GM23248 (cell line): ENCODE data around the gene BHLHA9. TPM values are rescaled to one million over a fixed set of nuclear protein-coding genes. Genes with fewer than 3 reads are reported as not detected.

Experiments
- DNase-seq: peaks from one replicate; pipeline ENCODE4 v3.0.0-alpha.2; 2015
- H2AFZ ChIP-seq: fragments of 200-600 bp; sonication (generic); 2 replicates; pipeline ENCODE4 v1.6.1; 2016; ENCODE audit warnings: antibody characterized with exemption
- H3F3A ChIP-seq: fragments of 200-600 bp; sonication (generic); 2 replicates; pipeline ENCODE4 v1.6.1; 2016; ENCODE audit warnings: mild to moderate bottlenecking, antibody characterized with exemption, mixed run types; ENCODE audit not compliant: insufficient read depth
- H3K27ac ChIP-seq: fragments of 200-600 bp; sonication (generic); 2 replicates; pipeline ENCODE4 v1.5.1; 2016; ENCODE audit warnings: mild to moderate bottlenecking
- H3K27me3 ChIP-seq: fragments of 200-600 bp; sonication (generic); replicated peaks from 2 replicates; pipeline ENCODE4 v1.6.1; 2016; ENCODE audit warnings: mild to moderate bottlenecking; ENCODE audit not compliant: insufficient read depth
- H3K36me3 ChIP-seq: fragments of 200-600 bp; sonication (generic); 2 replicates; pipeline ENCODE4 v1.6.1; 2016; ENCODE audit warnings: low read depth, mild to moderate bottlenecking
- H3K4me1 ChIP-seq: fragments of 200-600 bp; sonication (generic); 2 replicates; pipeline ENCODE4 v1.6.1; 2016; ENCODE audit warnings: mild to moderate bottlenecking; ENCODE audit not compliant: insufficient read depth
- H3K4me2 ChIP-seq: fragments of 200-600 bp; sonication (generic); one replicate; pipeline ENCODE4 v1.6.1; 2016; ENCODE audit warnings: mild to moderate bottlenecking; ENCODE audit not compliant: unreplicated experiment
- H3K4me3 ChIP-seq: fragments of 200-600 bp; sonication (generic); 2 replicates; pipeline ENCODE4 v1.5.1; 2016; ENCODE audit warnings: mild to moderate bottlenecking
- H3K79me2 ChIP-seq: fragments of 200-600 bp; sonication (generic); 2 replicates; pipeline ENCODE4 v1.6.1; 2016; ENCODE audit warnings: mild to moderate bottlenecking; ENCODE audit not compliant: insufficient read depth
- H3K9ac ChIP-seq: fragments of 200-600 bp; sonication (generic); 2 replicates; pipeline ENCODE4 v1.6.1; 2016; ENCODE audit warnings: mild to moderate bottlenecking
- H3K9me2 ChIP-seq: fragments of 200-600 bp; sonication (generic); 2 replicates; pipeline ENCODE4 v1.6.1; 2016; ENCODE audit warnings: mixed run types, mild to moderate bottlenecking, moderate library complexity; ENCODE audit not compliant: insufficient read depth
- H3K9me3 ChIP-seq: fragments of 200-600 bp; sonication (generic); one replicate; pipeline ENCODE4 v1.6.1; 2017; ENCODE audit warnings: low read depth
- H4K20me1 ChIP-seq: fragments of 200-600 bp; sonication (generic); 2 replicates; pipeline ENCODE4 v1.6.0; 2016; ENCODE audit not compliant: insufficient read depth
- EZH2 ChIP-seq: fragments of 200-600 bp; sonication (generic); IDR thresholded peaks from 2 replicates; pipeline ENCODE4 v1.6.1; 2018; ENCODE audit warnings: antibody characterized with exemption, mild to moderate bottlenecking; ENCODE audit not compliant: insufficient read depth, poor library complexity, severe bottlenecking
- EZH2phosphoT487 ChIP-seq: fragments of 200-600 bp; sonication (generic); IDR thresholded peaks from 2 replicates; pipeline ENCODE4 v1.6.1; 2018; ENCODE audit warnings: antibody characterized with exemption, moderate library complexity, mild to moderate bottlenecking, low read depth; ENCODE audit not compliant: insufficient read depth
- WGBS, 2 experiments: methylation state at CpG; one replicate each; pipeline ENCODE4 v1.1.6; 2015 to 2017; ENCODE audit warnings: low lambda C conversion rate in 2 of 2, low coverage in 1 of 2; ENCODE audit errors: missing lambda C conversion rate in 2 of 2; 5-methylcytosine and 5-hydroxymethylcytosine counted together
- in situ Hi-C: fragments of 300-500 bp; cut with MboI; formaldehyde crosslinking; loops from 2 replicates; pipeline ENCODE4 v1.15.0; 2020
- polyA plus RNA-seq: library from polyadenylated mRNA; unstranded; fragments of >200 nt; fragmentation: Nextera tagmentation; extraction: Ambion mirVana; gene quantifications from 2 replicates; pipeline ENCODE4 v1.2.1, GENCODE V29; 2016
- total RNA-seq: library from RNA; depleted of rRNA; stranded (reverse); fragments of >200 nt; shearing (Covaris generic); gene quantifications from 2 replicates; pipeline ENCODE4 v1.2.3, GENCODE V29; 2014

Gene BHLHA9
- total and polyA plus RNA-seq, 2 experiments from 2014 or later: not detected

DNA sequence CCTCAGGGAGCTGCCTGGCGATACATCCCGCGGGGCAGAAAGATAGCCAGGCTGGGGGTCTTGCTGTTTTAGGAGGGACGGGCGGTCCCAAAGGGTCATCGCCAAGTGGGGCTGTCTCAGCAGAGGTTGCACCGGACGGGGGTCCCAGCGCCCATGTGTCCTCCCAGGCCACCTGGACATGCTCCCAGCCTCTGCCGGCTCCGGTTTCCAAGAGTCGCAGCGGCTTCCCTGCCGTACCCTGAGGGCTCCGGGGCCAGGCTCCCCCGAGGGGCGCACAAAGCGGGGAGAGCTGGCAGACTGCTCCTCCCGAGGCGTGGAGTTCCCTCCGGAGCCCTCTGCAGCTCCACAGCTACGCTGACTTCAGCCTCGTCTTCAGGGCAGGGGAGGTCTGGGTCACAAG is 10.4 kb downstream of the BHLHA9 start:
- TF ChIP-seq EZH2phosphoT487: no peak
- Histone ChIP-seq H3K9me3 (no peaks in the 10 kb centered on the region), H3K4me3 (no peak overlapping the region), H4K20me1 (no peaks in the 10 kb centered on the region), H3K9ac (no peak overlapping the region), H3F3A (no peaks in the 10 kb centered on the region), H2AFZ (no peak overlapping the region), H3K36me3 (no peaks in the 10 kb centered on the region), H3K27me3 (peaks cover 11% of the 10 kb centered on the region), H3K27ac (no peak overlapping the region), H3K4me2 (no peak overlapping the region), H3K9me2 (no peaks in the 10 kb centered on the region), H3K4me1 (no peaks in the 10 kb centered on the region), H3K79me2 (no peaks in the 10 kb centered on the region)
- WGBS, 2 experiments: 79 to 84% methylated on average over 23 of the region's 23 CpGs
- in situ Hi-C loops: no loop called here
- DNase-seq: no peak

DNA sequence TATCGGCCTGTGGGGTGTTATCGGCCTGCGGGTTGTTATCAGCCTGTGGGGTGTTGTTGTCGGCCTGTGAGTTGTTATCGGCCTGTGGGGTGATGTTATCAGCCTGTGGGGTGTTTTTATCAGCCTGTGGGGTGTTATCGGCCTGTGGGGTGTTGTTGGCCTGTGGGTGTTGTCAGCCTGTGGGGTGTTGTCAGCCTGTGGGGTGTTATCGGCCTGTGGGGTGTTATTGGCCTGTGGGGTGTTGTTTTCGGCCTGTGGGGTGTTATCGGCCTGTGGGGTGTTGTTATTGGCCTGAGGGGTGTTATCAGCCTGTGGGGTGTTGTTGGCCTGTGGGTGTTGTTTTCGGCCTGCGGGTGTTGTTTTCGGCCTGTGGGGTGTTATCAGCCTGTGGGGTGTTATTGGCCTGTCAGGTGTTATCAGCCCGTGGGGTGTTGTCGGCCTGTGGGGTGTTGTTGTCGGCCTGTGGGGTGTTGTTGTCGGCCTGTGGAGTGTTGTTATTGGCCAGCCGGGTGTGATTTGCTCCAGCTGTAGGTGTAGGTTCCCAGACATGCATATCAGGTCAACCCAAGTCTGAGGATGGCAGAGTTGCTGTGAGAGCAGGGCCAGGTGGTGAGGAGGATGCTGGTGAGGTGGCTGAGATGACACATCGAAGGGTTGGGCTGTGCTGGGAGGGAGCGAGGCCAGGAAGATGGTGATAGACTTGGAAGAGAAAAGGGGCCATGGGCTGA is 16.3 kb downstream of the BHLHA9 start:
- Histone ChIP-seq H3K27ac (no peak overlapping the region), H3K4me1 (no peaks in the 10 kb centered on the region), H3K79me2 (no peaks in the 10 kb centered on the region), H2AFZ (no peak overlapping the region), H3K9me2 (no peaks in the 10 kb centered on the region), H3K4me2 (no peak overlapping the region), H3K4me3 (no peak overlapping the region), H3K9ac (no peak overlapping the region), H3K9me3 (no peaks in the 10 kb centered on the region), H3K27me3 (no peaks in the 10 kb centered on the region), H3F3A (no peaks in the 10 kb centered on the region), H3K36me3 (no peaks in the 10 kb centered on the region), H4K20me1 (no peaks in the 10 kb centered on the region)
- no peak for DNase-seq
- TF ChIP-seq EZH2phosphoT487 (no peak), EZH2 (no peak)
- WGBS, 2 experiments: 82 to 88% methylated on average over 19 of the region's 19 CpGs
- in situ Hi-C loops: no loop called here

DNA sequence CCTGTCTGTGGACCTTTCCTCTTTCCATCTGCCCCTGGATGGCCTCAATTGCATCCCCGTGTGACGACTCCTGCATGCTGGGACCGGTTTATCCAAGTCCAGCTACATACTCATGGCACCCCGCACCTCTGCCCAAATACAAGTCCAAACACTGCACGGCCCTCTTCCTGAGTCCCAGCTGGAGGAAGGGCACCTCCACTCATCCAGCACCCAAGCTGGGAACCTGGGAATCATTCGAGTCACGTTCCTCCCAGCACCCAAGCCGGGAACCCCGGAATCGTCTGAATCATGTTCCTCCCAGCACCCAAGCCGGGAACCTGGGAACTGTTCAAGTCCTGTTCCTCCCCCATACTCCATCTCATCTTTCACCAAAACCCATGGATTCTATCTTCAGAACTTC is 19.5 kb downstream of the BHLHA9 start:
- no peak for DNase-seq
- Histone ChIP-seq H3K4me3 (no peak overlapping the region), H3F3A (no peaks in the 10 kb centered on the region), H2AFZ (no peak overlapping the region), H3K4me1 (no peaks in the 10 kb centered on the region), H4K20me1 (no peaks in the 10 kb centered on the region), H3K4me2 (no peak overlapping the region), H3K79me2 (no peaks in the 10 kb centered on the region), H3K9me3 (no peaks in the 10 kb centered on the region), H3K27me3 (no peaks in the 10 kb centered on the region), H3K36me3 (no peaks in the 10 kb centered on the region), H3K9ac (no peak overlapping the region), H3K27ac (no peak overlapping the region), H3K9me2 (no peaks in the 10 kb centered on the region)
- in situ Hi-C loops: no loop called here
- no peak for TF ChIP-seq EZH2phosphoT487
- TF ChIP-seq EZH2: no peak
- 83 to 84% methylated on average over 11 of the region's 11 CpGs for WGBS, 2 experiments

DNA sequence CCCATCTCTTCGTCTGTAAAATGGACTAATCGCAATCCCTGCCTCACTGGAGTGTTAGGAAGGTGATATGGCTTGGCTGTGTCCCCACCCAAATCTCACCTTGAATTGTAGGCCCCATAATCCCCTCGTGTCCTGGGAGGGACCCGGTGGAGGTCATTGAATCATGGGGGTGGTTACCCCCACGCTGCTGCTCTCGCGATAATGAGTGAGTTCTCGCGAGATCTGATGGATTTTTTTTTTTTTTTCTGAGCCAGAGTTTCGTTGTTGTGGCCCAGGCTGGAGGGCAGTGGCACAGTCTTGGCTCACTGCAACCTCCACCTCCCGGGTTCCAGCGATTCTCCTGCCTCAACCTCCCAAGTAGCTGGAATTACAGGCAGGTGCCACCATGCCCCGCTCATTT is 20.4 kb downstream of the BHLHA9 start:
- 81 to 83% methylated on average over 13 of the region's 13 CpGs for WGBS, 2 experiments
- no peak for TF ChIP-seq EZH2
- TF ChIP-seq EZH2phosphoT487: no peak
- Histone ChIP-seq H3K9me2 (no peaks in the 10 kb centered on the region), H2AFZ (no peak overlapping the region), H3F3A (no peaks in the 10 kb centered on the region), H3K4me3 (no peak overlapping the region), H3K4me2 (no peak overlapping the region), H3K27me3 (no peaks in the 10 kb centered on the region), H4K20me1 (no peaks in the 10 kb centered on the region), H3K79me2 (no peaks in the 10 kb centered on the region), H3K9ac (no peak overlapping the region), H3K27ac (no peak overlapping the region), H3K4me1 (no peaks in the 10 kb centered on the region), H3K36me3 (no peaks in the 10 kb centered on the region), H3K9me3 (no peaks in the 10 kb centered on the region)
- in situ Hi-C loops: no loop called here
- DNase-seq: no peak

DNA sequence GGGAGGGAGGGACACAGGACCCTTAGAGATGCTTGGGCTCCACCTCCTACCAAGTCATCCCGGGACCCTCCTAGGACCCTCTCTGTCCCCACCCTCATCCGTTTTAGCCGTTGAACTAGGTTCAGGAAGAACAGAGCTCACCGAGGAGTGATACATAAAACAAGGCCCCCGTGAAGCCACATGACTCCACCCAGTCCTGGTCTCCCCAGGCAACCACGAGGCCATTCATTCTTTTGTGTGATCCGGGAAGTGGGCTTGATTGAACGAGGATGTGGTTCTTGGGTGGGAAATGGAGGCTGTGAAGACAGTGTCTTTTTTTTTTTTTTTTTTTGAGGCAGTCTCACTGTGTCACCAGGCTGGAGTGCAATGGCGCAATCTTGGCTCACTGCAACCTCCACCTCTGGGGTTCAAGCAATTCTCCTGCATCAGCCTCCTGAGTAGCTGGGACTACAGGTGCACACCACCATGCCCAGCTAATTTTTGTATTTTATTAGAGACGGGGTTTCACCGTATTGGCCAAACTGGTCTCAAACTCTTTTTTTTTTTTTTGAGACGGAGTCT is 24.0 kb downstream of the BHLHA9 start:
- no peak overlapping the region for H3K4me3 ChIP-seq
- no peak for TF ChIP-seq EZH2phosphoT487
- TF ChIP-seq EZH2: no peak
- no peaks in the 10 kb centered on the region for H3K36me3 ChIP-seq
- no peaks in the 10 kb centered on the region for H3K9me2 ChIP-seq
- DNase-seq: no peak
- no peak overlapping the region for H2AFZ ChIP-seq
- peaks cover 22% of the 10 kb centered on the region for H3K27me3 ChIP-seq
- H3K27ac ChIP-seq: no peak overlapping the region
- H3K79me2 ChIP-seq: no peaks in the 10 kb centered on the region
- WGBS, 2 experiments: 65 to 68% methylated on average over 12 of the region's 12 CpGs
- in situ Hi-C loops: no loop called here
- no peak overlapping the region for H3K9ac ChIP-seq
- no peaks in the 10 kb centered on the region for H3F3A ChIP-seq
- H4K20me1 ChIP-seq: no peaks in the 10 kb centered on the region
- no peak overlapping the region for H3K4me2 ChIP-seq
- no peaks in the 10 kb centered on the region for H3K9me3 ChIP-seq
- H3K4me1 ChIP-seq: no peaks in the 10 kb centered on the region
